Keratinocyte (primary cell): Measurements from ENCODE around the gene ITGBL1.

Experiments
- EZH2 ChIP-seq: IDR thresholded peaks from one replicate; pipeline ENCODE4 v1.6.1; 2012; ENCODE audit warnings: inconsistent platforms, mild to moderate bottlenecking, low read length, moderate library complexity
- TF ChIP-seq, protein P1 (sequence below), 3 experiments: IDR thresholded peaks in 1 of 3; conservative IDR thresholded peaks in 1 of 3; optimal IDR thresholded peaks in 1 of 3; 2 replicates in 2 of 3; 3 replicates in 1 of 3; pipeline versions ENCODE3 to v1.5.1; 2011; ENCODE audit warnings: low read length in 3 of 3, mild to moderate bottlenecking in 3 of 3, moderate library complexity in 2 of 3, control low read depth in 1 of 3, inconsistent platforms in 1 of 3; ENCODE audit not compliant: insufficient read depth in 2 of 3; ENCODE audit errors: extremely low read depth in 1 of 3

- TF ChIP-seq, protein P1, sequence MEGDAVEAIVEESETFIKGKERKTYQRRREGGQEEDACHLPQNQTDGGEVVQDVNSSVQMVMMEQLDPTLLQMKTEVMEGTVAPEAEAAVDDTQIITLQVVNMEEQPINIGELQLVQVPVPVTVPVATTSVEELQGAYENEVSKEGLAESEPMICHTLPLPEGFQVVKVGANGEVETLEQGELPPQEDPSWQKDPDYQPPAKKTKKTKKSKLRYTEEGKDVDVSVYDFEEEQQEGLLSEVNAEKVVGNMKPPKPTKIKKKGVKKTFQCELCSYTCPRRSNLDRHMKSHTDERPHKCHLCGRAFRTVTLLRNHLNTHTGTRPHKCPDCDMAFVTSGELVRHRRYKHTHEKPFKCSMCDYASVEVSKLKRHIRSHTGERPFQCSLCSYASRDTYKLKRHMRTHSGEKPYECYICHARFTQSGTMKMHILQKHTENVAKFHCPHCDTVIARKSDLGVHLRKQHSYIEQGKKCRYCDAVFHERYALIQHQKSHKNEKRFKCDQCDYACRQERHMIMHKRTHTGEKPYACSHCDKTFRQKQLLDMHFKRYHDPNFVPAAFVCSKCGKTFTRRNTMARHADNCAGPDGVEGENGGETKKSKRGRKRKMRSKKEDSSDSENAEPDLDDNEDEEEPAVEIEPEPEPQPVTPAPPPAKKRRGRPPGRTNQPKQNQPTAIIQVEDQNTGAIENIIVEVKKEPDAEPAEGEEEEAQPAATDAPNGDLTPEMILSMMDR (optimal IDR thresholded peaks at IDR 0.05 in 1 of 3, IDR thresholded peaks at IDR 0.05 in 1 of 3, conservative IDR thresholded peaks at IDR 0.05 in 1 of 3; ENCODE audit: extremely low read depth in 1 of 3, insufficient read depth in 2 of 3, low read length in 3 of 3), result no peak
- TF ChIP-seq EZH2, result no peak
These were observed 299.0 kb downstream of the ITGBL1 start for GRCh38 chr13:101751488-101751887.
